Prostate gland (tissue), 2 donors: ENCODE measurements around the gene PDSS2.

Experiments
- POLR2A ChIP-seq: fragments of 450-650 bp; IDR thresholded peaks from one replicate; pipeline ENCODE4 v1.6.1; 2016; ENCODE audit warnings: antibody characterized with exemption, mild to moderate bottlenecking
- TF ChIP-seq, protein P1 (sequence below), 4 experiments: fragments of 200-600 bp in 2 of 4; fragments of 450-650 bp in 2 of 4; sonication (generic) in 2 of 4; IDR thresholded peaks; 1 replicate in 3 of 4; 2 replicates in 1 of 4; pipeline ENCODE4 v1.5.1; 2016 to 2019; ENCODE audit warnings: antibody characterized with exemption in 4 of 4, mild to moderate bottlenecking in 2 of 4, moderate library complexity in 2 of 4

DNA sequence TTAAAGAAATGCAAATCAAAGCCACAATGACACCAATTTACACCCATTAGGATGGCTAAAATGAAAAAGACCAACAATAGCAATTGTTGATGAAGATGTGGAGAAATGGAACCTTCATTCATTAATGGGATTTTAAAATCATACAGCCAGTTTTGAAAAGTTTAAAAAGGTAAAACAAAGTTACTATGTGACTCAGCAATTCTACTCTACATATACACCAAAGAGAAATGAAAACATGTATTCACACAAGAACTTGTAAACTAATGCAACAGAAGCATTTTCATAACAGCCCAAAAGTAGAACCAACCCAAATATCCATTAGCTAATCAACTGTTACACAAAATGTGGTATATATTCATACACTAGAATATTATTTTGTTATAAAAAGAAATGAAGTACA, 75.7 kb downstream of the PDSS2 start:
- TF ChIP-seq POLR2A: no peak
- TF ChIP-seq, protein P1, sequence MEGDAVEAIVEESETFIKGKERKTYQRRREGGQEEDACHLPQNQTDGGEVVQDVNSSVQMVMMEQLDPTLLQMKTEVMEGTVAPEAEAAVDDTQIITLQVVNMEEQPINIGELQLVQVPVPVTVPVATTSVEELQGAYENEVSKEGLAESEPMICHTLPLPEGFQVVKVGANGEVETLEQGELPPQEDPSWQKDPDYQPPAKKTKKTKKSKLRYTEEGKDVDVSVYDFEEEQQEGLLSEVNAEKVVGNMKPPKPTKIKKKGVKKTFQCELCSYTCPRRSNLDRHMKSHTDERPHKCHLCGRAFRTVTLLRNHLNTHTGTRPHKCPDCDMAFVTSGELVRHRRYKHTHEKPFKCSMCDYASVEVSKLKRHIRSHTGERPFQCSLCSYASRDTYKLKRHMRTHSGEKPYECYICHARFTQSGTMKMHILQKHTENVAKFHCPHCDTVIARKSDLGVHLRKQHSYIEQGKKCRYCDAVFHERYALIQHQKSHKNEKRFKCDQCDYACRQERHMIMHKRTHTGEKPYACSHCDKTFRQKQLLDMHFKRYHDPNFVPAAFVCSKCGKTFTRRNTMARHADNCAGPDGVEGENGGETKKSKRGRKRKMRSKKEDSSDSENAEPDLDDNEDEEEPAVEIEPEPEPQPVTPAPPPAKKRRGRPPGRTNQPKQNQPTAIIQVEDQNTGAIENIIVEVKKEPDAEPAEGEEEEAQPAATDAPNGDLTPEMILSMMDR (IDR thresholded peaks at IDR 0.05): no peak
